GM12891 (cell line): Measurements from ENCODE around the gene NUTF2.

ENCODE experiments used
- POLR2A ChIP-seq: IDR thresholded peaks from 2 replicates; pipeline ENCODE4 v1.6.1; 2011; ENCODE audit warnings: low read depth, low read length, control low read depth
- POLR2AphosphoS5 ChIP-seq: IDR thresholded peaks from 2 replicates; pipeline ENCODE4 v1.6.1; 2011; ENCODE audit warnings: low read depth, low read length, control low read depth
- POU2F2 ChIP-seq: IDR thresholded peaks from 2 replicates; pipeline ENCODE4 v1.6.1; 2011; ENCODE audit warnings: low read depth, mild to moderate bottlenecking, control low read depth, low read length, moderate library complexity
- SPI1 ChIP-seq: IDR thresholded peaks from 2 replicates; pipeline ENCODE4 v1.6.1; 2011; ENCODE audit warnings: low read depth, low read length, control low read depth
- TAF1 ChIP-seq: IDR thresholded peaks from 2 replicates; pipeline ENCODE4 v1.6.1; 2011; ENCODE audit warnings: low read depth, low read length, control low read depth

DNA sequence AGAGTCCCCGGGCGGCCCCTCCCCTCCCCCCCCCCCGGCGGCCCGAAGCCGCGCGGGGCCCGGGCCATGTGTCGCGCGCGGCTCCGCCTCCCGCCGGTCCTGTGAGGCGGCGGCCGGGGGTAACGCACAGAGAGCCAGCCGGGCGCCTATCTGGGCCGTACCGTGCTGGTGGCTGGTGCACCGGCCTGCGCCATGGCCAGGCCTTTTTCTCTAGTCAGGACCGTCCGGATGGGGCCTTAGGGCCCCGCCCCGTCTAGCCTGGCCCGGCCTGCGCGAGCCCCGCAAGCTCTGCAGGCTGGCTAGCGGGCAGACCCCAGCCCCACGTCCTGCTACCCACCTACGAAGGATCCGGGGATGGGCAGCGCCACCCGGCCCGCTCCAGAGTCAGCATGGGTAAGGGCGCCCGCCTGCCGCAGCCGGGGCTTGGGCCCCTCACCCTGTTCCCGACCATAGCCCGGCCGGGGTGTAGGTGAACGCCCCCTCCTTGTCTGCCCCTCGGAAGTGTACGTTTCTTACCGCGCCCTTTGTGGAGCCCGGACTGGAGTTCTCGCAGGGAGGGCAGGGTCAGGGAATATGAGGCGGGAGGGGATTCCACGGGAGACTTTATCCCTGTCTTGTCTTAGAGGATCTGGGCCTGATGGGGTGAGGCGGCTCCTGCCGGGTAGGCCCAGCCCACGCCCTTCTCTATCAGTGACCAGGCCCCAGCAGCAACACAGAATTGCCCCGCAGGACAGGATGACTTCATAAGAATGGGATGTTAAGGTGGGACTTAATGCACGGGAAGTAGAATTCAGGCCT, 530 bp downstream of the NUTF2 start, which contains the start of gene CENPT:
- TF ChIP-seq POLR2A = no peak
- TF ChIP-seq POLR2AphosphoS5 = no peak
- TF ChIP-seq TAF1 = no peak; the same call in 1 of the 2 replicates
- TF ChIP-seq SPI1 = no peak
- no peak for TF ChIP-seq POU2F2
